ENCODE results near the gene ALDOB. TPM values are rescaled to one million over a fixed set of nuclear protein-coding genes. Genes with fewer than 3 reads are reported as not detected.

ALDOB gene
- not detected in 2 replicates for total RNA-seq (2014; rRNA removed; shearing (Covaris generic))

DNA sequence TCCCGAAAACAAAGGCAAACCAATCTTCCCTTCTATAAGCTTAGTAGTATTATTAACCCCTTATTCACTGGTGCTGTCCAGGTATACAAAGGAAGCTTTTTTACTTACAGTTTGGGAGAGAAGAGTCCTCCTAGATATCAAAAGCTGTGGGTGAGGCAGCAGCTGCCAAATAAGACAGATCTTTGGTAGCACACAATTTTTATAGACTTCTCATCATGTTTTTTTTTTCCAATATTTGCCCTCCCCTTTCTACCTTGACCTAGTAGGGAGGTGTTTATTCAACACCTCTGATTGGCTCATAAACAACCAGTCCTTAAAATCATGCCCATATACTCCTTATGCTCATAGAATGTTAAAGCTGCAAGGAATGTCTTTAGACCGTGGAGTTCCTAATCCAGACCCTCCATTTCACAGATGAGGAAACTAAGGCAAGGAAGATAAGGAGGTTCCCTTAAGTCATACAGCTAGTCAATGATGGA lies at the start of gene ALDOB:
Gene ALDOB, minus strand, starts transcription at position 174 of the 479 bp plus-strand sequence. CDS start 4,887 bp downstream, outside the sequence.
- DNase-seq (ENCODE audit: low spot score), result no peak

GRCh38 chr9:101484046-101484445 lies 48.5 kb upstream of the ALDOB start:
- no peak for DNase-seq (ENCODE audit: low spot score)

GRCh38 chr9:101481261-101481660 lies 45.7 kb upstream of the ALDOB start:
- no peak for DNase-seq (ENCODE audit: low spot score)

DNA sequence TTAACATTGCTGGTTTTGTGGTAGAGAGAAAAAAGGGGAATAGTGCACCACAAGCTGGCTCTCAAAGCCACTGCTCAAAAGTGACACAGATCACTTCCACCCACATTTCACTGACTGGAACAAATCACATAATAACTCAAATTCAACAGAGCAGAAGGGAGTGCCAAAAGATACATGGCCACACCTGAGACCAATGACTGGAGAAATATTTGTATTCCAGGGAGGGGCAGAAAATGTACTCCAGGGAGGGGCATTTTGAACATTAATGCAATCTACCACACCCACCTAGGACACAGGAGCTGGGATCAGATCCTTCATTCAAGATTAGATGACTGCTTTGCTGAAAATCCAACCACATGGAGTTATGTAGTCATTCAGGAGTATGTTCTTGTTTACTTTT lies 44.8 kb upstream of the ALDOB start:
- DNase-seq (ENCODE audit: low spot score), result no peak

GRCh38 chr9:101479338-101480030 lies 43.9 kb upstream of the ALDOB start:
- DNase-seq (ENCODE audit: low spot score), result no peak

DNA sequence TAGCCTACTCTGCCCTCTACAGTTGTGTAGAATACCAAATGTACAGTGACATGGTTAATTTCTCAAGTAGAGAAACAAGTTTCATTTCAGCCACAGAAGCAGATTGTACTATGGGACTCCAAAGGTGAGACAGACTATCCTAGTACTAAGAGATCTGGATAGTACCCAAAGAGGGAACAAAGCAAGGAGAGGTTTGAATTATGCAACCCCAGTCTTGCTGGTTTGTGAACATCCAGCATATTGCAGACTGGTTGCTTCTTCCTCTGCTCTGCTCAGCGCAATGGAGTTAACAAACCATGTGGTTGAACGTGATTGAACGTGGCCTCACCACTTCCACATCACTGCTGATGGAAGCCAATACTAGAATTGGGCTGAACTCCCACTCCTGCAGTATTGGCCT lies 43.3 kb upstream of the ALDOB start:
- DNase-seq (ENCODE audit: low spot score), result no peak

GRCh38 chr9:101478444-101478843 lies 42.9 kb upstream of the ALDOB start:
- no peak for DNase-seq (ENCODE audit: low spot score)

DNA sequence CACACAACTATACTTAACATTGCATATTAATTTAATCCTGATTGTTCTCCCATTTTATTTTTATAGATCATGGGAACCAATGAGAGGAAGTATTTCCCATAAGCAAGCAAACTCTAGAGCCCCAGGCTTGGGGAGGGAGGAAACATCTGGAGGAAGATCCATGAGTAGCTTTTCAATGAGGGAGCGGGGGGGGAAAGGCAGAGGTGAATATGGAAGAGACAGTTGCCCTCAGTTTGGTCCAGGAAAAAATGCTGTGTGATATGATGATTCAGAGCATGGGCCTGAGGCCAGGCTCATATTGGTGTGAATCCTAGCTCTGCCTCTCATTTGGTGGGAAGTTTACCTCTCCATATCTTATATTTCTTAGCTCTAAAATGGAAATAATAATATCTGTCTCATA lies 42.2 kb upstream of the ALDOB start:
- DNase-seq (ENCODE audit: low spot score), result no peak

GRCh38 chr9:101477214-101477613 lies 41.6 kb upstream of the ALDOB start:
- DNase-seq (ENCODE audit: low spot score), result no peak

- DNase-seq (ENCODE audit: low spot score), result no peak
Observed at GRCh38 chr9:101476576-101477208, 41.1 kb upstream of the ALDOB start.

GRCh38 chr9:101472891-101473290 lies 37.3 kb upstream of the ALDOB start:
- DNase-seq (ENCODE audit: low spot score), result no peak

GRCh38 chr9:101470929-101471328 lies 35.4 kb upstream of the ALDOB start:
- DNase-seq (ENCODE audit: low spot score), result no peak

DNA sequence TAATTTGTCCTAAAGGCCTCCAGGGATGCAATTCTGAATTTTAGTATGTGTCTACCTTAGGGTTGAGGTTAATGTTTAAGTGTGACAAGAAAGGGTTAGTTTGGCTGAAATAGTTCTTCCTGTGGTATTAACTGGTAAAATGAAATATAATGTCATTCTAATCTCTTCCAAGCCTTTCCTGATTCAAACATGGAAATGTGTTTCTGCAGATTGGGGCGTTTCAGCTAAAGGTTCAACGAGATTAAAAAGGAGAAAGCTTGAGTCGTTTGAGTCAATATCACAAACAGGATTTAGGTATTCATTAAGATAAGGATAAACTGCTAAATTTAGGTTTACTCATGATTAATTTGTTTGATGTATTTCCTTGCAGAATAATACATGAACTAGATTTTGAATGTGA lies 34.4 kb upstream of the ALDOB start:
- no peak for DNase-seq (ENCODE audit: low spot score)

DNA sequence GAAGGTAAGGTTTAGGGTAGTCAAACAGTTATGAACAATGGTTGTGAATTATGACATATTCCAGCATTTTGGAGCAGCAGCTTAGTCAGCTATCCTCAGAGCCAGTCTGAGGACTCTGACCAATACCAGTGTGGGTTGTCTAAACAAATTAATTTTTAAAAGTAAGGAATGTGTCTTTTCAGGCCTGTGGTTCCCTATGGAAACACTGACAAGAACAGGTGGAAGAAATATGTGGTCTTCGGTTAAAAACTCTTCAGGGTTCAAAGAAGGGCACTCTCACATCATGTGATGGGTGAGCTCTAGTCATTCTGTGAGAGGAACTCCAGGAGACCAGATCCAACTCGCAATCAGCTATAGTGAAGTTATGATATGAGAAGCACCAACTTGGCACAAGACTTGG lies 33.5 kb upstream of the ALDOB start:
- no peak for DNase-seq (ENCODE audit: low spot score)

GRCh38 chr9:101468116-101468515 lies 32.5 kb upstream of the ALDOB start:
- no peak for DNase-seq (ENCODE audit: low spot score)

DNA sequence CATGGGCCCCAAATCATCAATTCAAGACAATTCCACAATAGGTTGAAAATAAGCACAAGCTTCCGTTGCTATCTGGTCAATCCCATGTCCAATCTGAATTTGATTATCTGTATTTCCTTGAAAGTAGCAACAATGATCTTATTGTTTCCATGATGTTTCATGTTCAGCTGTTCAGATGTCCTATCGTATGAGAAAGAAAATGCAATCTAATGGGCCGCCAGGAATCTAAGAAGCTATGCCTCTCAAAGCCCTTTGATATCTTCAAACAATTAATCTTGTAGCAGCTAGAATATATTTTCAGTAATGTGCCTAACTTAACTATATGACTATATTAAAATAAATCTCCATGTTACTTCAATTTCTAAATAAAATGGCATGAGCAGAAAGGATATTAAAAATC lies 32.1 kb upstream of the ALDOB start:
- DNase-seq (ENCODE audit: low spot score), result no peak

DNA sequence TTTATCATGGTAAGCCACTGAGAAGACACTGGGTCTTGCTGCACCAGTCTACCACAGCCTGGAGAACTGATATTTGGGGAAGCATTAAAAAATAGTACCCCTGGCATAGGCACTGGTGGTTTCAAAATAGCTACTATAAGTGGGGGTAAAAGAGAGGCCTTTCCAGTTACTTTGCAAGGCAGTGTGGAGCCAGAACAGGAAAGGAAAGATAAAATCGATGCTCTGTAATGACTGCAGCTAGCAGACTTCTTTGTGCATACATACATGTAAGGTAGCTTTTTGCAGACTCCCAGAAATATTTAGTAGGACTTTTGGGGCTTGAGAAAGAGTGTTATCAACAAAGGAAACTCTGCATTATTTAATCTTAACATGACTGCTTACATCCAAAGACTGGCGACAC lies 31.3 kb upstream of the ALDOB start:
- DNase-seq (ENCODE audit: low spot score), result no peak

DNA sequence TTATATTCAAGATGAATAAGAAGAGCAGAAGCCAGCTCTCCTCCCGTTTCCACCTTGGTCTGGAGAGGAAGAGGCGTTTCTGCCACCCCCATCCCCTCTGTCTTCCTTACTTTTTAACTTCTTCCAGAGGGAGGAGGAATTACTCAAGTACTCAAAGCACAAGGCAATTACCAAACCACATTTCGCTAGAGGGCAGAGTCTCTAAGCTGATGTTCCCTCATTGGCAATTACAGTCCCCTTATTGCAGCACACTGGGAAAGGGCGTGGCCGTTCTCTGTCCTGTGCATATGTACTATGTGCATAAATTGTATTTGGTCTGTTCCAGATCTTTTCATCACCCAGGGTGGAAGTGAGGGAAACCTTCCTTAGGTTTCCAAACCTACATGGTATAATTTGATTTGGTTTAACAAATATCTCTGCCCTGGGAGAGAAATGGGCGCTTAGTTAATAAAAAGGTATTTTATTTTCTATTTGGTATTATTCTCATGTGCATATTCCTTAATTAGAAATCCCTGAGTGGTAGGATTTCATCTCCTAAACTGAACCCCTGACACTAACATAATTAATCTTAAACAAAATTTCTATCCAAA lies 29.8 kb upstream of the ALDOB start:
- DNase-seq (ENCODE audit: low spot score), result peak; percentile 80

DNA sequence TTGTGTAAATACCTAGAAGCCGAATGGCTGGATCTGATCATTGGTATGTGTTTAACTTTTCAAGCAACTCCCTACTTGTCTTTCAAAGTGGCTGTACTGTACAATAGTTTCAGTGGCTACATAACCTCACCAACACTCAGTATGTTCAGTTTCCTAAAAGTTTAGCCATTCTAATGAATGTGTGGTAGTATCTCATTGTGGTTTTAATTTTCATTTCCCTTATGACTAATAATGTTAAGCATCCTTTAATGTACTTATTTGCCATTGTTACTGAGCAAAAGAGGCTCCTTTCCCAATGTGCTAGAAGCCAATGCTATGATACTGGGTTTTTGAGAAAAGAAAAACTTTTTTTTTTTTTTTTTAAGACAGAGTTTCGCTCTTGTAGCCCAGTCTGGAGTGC lies 27.8 kb upstream of the ALDOB start:
- DNase-seq (ENCODE audit: low spot score), result peak; percentile 26

DNA sequence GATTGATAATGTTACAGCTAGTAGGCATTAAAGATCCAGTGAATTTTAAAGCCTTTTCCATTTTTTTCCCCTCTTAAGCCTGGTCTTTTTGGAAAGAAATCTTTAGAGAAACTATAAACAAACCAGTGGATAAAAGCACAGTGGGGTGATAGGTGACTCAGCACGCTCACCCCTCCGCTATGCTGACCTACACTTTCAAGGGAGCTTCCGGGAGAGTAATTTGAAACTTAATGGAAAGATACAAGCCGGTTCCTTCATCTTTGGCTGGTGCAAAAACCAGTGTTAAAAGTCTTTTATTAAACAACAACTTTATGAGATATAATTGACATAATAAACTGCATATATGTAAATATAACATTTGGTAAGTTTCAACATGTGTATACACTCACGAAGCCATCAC lies 27.0 kb upstream of the ALDOB start:
- peak; percentile 72 for DNase-seq (ENCODE audit: low spot score)

- no peak for DNase-seq (ENCODE audit: low spot score)
Observed at GRCh38 chr9:101460965-101461364, 25.4 kb upstream of the ALDOB start.

GRCh38 chr9:101458963-101459631 lies 23.5 kb upstream of the ALDOB start:
- DNase-seq (ENCODE audit: low spot score), result peak; percentile 88

GRCh38 chr9:101457003-101457402 lies 21.4 kb upstream of the ALDOB start:
- no peak for DNase-seq (ENCODE audit: low spot score)
